Immature natural killer cell (primary cell): ENCODE results near the gene VGF. TPM values are rescaled to one million over a fixed set of nuclear protein-coding genes. Genes with fewer than 3 reads are reported as not detected.
"Not testable (repeated sequence)": the region's sequence is repeated elsewhere in the genome, so short reads cannot be mapped to it uniquely, and the experiment has no call there.

Source experiments
- DNase-seq, 3 donors: peaks; one replicate each; pipeline ENCODE4 v3.0.0; 2022; ENCODE audit warnings: mixed read lengths in 1 of 3
- H3K27ac Mint-ChIP-seq, 6 donors: one replicate each; pipeline ENCODE4 v1.8.0; 2020; ENCODE audit warnings: mixed read lengths in 6 of 6, mild to moderate bottlenecking in 5 of 6, inconsistent platforms in 4 of 6, moderate library complexity in 3 of 6
- H3K27me3 Mint-ChIP-seq, 3 donors: one replicate each; pipeline ENCODE4 v1.8.0; 2020 to 2021; ENCODE audit warnings: low read depth in 3 of 3, mild to moderate bottlenecking in 3 of 3, mixed read lengths in 3 of 3, moderate library complexity in 3 of 3, inconsistent platforms in 1 of 3
- H3K36me3 Mint-ChIP-seq, 3 donors: one replicate each; pipeline ENCODE4 v1.8.0; 2020; ENCODE audit warnings: mixed read lengths in 3 of 3, inconsistent platforms in 2 of 3, mild to moderate bottlenecking in 2 of 3
- H3K4me1 Mint-ChIP-seq, 2 donors: one replicate each; pipeline ENCODE4 v1.8.0; 2020; ENCODE audit warnings: inconsistent platforms in 2 of 2, mild to moderate bottlenecking in 2 of 2, mixed read lengths in 2 of 2, moderate library complexity in 1 of 2
- H3K4me3 Mint-ChIP-seq, 5 donors: one replicate each; pipeline ENCODE4 v1.8.0; 2020; ENCODE audit warnings: mild to moderate bottlenecking in 5 of 5, mixed read lengths in 5 of 5, inconsistent platforms in 3 of 5, moderate library complexity in 3 of 5
- H3K9me3 Mint-ChIP-seq, 6 donors: one replicate each; pipeline ENCODE4 v1.8.0; 2020; ENCODE audit warnings: mild to moderate bottlenecking in 6 of 6, mixed read lengths in 6 of 6, inconsistent platforms in 4 of 6, moderate library complexity in 3 of 6
- polyA plus RNA-seq, 3 donors: library from polyadenylated mRNA; unstranded; fragments of 300-500 nt; fragmentation: Illumina TruSeq; gene quantifications; one replicate each; pipeline ENCODE4 v1.2.3, GENCODE V29; 2021

Gene VGF
- polyA plus RNA-seq, 3 donors from 2014 or later, result not detected

DNA sequence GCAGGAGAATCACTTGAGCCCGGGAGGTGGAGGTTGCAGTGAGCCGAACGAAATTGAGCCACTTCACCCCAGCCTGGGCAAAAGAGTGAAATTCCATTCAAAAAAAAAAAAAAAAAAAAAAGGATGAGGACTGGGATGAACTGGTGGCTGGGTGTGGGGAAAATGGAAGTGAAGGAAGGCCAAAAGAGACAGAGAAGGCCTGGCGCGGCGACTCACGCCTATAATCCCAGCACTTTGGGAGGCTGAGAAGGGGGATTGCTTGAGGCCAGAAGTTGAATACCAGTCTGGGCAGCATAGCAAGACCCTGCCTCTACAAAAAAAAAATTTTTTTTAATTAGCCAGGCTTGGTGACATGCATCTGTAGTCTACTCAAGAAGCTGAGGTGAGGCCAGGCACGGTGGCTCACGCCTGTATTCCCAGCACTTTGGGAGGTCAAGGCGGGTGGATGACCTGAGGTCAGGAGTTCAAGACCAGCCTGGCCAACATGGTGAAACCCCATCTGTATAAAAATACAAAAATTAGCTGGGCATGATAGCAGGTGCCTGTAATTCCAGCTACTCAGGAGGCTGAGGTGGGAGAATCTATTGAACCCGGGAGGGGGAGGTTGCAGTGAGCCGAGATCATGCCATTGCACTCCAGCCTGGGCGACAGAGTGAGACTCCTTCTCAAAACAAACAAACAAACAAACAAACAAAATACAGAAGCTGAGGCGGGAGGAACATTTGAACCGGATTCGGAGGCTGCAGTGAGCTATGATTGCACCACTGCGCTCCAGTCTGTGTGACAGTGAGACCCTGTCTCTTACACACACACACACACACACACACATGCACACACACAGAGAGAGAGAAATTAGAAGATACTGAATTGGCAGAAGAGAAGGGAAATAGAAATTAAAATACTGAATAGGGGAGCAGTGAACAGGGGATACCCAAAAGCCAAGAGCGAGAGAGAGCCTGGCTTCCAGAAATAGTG lies 32.5 kb downstream of the VGF start:
- H3K27me3 Mint-ChIP-seq, H3K9me3 Mint-ChIP-seq, DNase-seq, H3K36me3 Mint-ChIP-seq, H3K4me3 Mint-ChIP-seq: not testable (repeated sequence)
- Mint-ChIP-seq H3K27ac (peak overlapping the region in 2 of 6 donors; percentile 28 to 54), H3K4me1 (peaks cover 10 to 22% of the 10 kb centered on the region in 2 donors)

- no peaks in the 10 kb centered on the region for H3K9me3 Mint-ChIP-seq
- peak overlapping the region in 1 of 6 donors; percentile 34 for H3K27ac Mint-ChIP-seq
- DNase-seq, result no peak
- H3K4me1 Mint-ChIP-seq, result peaks cover 34 to 42% of the 10 kb centered on the region in 2 donors
- peaks cover 13 to 19% (median 14%) of the 10 kb centered on the region in 3 donors for H3K27me3 Mint-ChIP-seq
- peaks cover 0 to 3% (median 0%) of the 10 kb centered on the region in 3 donors for H3K36me3 Mint-ChIP-seq
- H3K4me3 Mint-ChIP-seq, result no peak overlapping the region
These were observed 35.7 kb downstream of the VGF start for GRCh38 chr7:101129603-101130117.

DNA sequence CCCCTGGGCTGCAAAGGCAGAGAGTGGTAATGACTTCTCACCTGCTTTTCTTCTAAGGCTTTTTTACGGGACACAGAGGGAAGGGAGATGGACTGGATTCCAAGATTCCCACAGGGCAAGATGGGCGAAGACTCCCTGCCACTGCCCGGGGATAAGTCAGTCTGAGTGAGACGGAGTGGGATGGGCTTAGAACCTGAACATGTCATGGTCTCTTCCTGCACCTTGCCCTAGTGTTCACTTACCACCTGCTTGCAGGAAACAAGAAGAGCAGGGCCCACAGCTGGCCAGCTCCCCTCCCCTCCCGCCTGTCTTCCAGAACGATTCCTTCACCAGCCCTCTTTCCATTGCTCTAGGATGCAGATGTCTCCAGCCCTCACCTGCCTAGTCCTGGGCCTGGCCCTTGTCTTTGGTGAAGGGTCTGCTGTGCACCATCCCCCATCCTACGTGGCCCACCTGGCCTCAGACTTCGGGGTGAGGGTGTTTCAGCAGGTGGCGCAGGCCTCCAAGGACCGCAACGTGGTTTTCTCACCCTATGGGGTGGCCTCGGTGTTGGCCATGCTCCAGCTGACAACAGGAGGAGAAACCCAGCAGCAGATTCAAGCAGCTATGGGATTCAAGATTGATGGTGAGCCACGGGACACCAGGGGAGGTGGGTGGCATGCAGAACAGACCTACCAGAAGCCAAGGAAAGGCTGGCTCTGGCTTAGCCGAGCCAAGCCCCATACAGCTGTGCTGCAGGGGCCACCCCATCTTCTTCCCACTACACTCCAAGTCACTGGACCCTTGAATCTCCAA lies 37.1 kb downstream of the VGF start:
- Mint-ChIP-seq H3K27me3 (peaks cover 11 to 25% (median 14%) of the 10 kb centered on the region in 3 donors), H3K4me1 (peaks cover 37 to 46% of the 10 kb centered on the region in 2 donors), H3K4me3 (peak overlapping the region in 3 of 5 donors; percentile 7 to 42 (median 41)), H3K27ac (peak overlapping the region in 2 of 6 donors; percentile 20 to 56), H3K9me3 (no peaks in the 10 kb centered on the region), H3K36me3 (peaks cover 0 to 3% (median 0%) of the 10 kb centered on the region in 3 donors)
- DNase-seq, result peak; percentile 28 to 47 (median 38)

- H3K27me3 Mint-ChIP-seq, result peaks cover 11 to 29% (median 15%) of the 10 kb centered on the region in 3 donors
- H3K4me3 Mint-ChIP-seq, result peak overlapping the region; percentile 75 to 87 (median 82)
- DNase-seq, result no peak
- H3K27ac Mint-ChIP-seq, result peak overlapping the region in 5 of 6 donors; percentile 53 to 93 (median 80)
- no peaks in the 10 kb centered on the region for H3K9me3 Mint-ChIP-seq
- H3K36me3 Mint-ChIP-seq, result peaks cover 0 to 3% (median 0%) of the 10 kb centered on the region in 3 donors
- H3K4me1 Mint-ChIP-seq, result peaks cover 37 to 46% of the 10 kb centered on the region in 2 donors
These were observed 37.8 kb downstream of the VGF start for GRCh38 chr7:101127460-101128039.

DNA sequence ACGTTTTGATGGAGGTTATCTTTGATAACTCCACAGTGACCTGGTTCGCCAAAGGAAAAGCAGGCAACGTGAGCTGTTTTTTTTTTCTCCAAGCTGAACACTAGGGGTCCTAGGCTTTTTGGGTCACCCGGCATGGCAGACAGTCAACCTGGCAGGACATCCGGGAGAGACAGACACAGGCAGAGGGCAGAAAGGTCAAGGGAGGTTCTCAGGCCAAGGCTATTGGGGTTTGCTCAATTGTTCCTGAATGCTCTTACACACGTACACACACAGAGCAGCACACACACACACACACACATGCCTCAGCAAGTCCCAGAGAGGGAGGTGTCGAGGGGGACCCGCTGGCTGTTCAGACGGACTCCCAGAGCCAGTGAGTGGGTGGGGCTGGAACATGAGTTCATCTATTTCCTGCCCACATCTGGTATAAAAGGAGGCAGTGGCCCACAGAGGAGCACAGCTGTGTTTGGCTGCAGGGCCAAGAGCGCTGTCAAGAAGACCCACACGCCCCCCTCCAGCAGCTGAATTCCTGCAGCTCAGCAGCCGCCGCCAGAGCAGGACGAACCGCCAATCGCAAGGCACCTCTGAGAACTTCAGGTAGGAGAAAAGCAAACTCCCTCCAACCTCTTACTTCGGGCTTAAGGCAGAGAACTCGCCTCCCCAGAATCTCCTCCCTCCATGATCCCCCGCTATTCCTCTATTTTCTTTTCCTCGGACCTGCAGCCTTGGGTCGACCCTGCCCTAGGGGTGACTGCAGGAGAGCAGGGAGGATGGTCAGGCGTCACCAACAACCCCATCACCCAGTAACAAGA lies 38.5 kb downstream of the VGF start, which contains the start of gene SERPINE1:
Gene SERPINE1, plus strand, starts transcription at position 454 of the 809 bp plus-strand sequence. CDS start 1,290 bp downstream, outside the sequence.
- DNase-seq, result peak; percentile 61 to 66 (median 61)
- H3K36me3 Mint-ChIP-seq, result peaks cover 0 to 3% (median 0%) of the 10 kb centered on the region in 3 donors
- H3K27ac Mint-ChIP-seq, result peak within 1 kb of the TSS; percentile 53 to 93 (median 79)
- H3K27me3 Mint-ChIP-seq, result peaks cover 11 to 33% (median 19%) of the 10 kb centered on the region in 3 donors
- no peaks in the 10 kb centered on the region for H3K9me3 Mint-ChIP-seq
- peaks cover 37 to 46% of the 10 kb centered on the region in 2 donors for H3K4me1 Mint-ChIP-seq
- H3K4me3 Mint-ChIP-seq, result peak within 1 kb of the TSS; percentile 75 to 87 (median 82)

DNA sequence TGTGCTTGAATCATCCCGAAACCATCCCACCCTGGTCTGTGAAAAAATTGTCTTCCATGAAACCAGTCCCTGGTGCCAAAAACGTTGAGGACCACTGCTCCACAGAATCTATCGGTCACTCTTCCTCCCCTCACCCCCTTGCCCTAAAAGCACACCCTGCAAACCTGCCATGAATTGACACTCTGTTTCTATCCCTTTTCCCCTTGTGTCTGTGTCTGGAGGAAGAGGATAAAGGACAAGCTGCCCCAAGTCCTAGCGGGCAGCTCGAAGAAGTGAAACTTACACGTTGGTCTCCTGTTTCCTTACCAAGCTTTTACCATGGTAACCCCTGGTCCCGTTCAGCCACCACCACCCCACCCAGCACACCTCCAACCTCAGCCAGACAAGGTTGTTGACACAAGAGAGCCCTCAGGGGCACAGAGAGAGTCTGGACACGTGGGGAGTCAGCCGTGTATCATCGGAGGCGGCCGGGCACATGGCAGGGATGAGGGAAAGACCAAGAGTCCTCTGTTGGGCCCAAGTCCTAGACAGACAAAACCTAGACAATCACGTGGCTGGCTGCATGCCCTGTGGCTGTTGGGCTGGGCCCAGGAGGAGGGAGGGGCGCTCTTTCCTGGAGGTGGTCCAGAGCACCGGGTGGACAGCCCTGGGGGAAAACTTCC lies 39.2 kb downstream of the VGF start:
- no peaks in the 10 kb centered on the region for H3K9me3 Mint-ChIP-seq
- DNase-seq, result peak; percentile 57 to 73 (median 70)
- peaks cover 11 to 33% (median 19%) of the 10 kb centered on the region in 3 donors for H3K27me3 Mint-ChIP-seq
- peaks cover 0 to 3% (median 0%) of the 10 kb centered on the region in 3 donors for H3K36me3 Mint-ChIP-seq
- peak overlapping the region; percentile 53 to 93 (median 79) for H3K27ac Mint-ChIP-seq
- H3K4me1 Mint-ChIP-seq, result peaks cover 37 to 46% of the 10 kb centered on the region in 2 donors
- H3K4me3 Mint-ChIP-seq, result peak overlapping the region; percentile 75 to 87 (median 82)

DNA sequence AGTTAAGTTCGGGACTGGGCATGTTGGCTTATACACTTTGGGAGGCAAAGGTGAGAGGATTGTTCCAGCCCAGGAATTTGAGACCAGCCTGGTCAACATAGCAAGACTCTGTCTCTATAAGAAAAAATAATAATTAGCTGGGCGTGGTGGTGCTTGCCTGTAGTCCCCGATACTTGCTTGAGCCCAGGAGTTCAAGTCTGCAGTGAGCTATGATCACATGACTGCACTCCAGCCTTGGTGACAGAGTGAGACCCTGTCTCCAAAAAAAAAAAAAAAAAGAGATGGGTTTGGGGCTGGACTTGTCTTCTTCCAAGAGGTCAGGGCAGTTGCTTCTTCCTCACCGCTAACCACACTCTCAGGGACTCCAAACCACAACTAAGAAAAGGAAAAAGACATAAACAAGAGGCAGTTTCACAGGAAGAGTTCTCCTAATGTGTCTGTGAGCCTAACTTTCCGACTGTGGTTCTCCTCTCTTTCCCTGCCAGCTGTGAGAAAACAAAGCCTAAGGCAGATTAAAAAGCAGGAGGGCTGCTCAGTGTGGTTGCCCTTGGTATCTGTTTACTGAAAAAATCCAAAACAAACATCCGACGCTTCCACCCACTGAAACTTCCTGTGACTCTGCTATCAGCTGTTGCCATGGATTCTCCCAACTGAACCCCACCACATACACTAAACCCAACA lies 40.9 kb downstream of the VGF start:
- peaks cover 11 to 33% (median 19%) of the 10 kb centered on the region in 3 donors for H3K27me3 Mint-ChIP-seq
- no peaks in the 10 kb centered on the region for H3K9me3 Mint-ChIP-seq
- peak overlapping the region in 4 of 5 donors; percentile 29 to 50 (median 37) for H3K4me3 Mint-ChIP-seq
- H3K36me3 Mint-ChIP-seq, result no peaks in the 10 kb centered on the region
- peaks cover 37 to 46% of the 10 kb centered on the region in 2 donors for H3K4me1 Mint-ChIP-seq
- H3K27ac Mint-ChIP-seq, result peak overlapping the region in 5 of 6 donors; percentile 3 to 87 (median 64)
- DNase-seq, result peak in 1 of 3 donors; percentile 31

GRCh38 chr7:101123703-101124068 lies 41.7 kb downstream of the VGF start:
- DNase-seq, result no peak
- no peak overlapping the region for H3K4me3 Mint-ChIP-seq
- H3K9me3 Mint-ChIP-seq, result no peaks in the 10 kb centered on the region
- H3K36me3 Mint-ChIP-seq, result no peaks in the 10 kb centered on the region
- peak overlapping the region in 1 of 6 donors; percentile 31 for H3K27ac Mint-ChIP-seq
- H3K27me3 Mint-ChIP-seq, result peaks cover 10 to 31% (median 19%) of the 10 kb centered on the region in 3 donors
- peaks cover 37 to 44% of the 10 kb centered on the region in 2 donors for H3K4me1 Mint-ChIP-seq

DNA sequence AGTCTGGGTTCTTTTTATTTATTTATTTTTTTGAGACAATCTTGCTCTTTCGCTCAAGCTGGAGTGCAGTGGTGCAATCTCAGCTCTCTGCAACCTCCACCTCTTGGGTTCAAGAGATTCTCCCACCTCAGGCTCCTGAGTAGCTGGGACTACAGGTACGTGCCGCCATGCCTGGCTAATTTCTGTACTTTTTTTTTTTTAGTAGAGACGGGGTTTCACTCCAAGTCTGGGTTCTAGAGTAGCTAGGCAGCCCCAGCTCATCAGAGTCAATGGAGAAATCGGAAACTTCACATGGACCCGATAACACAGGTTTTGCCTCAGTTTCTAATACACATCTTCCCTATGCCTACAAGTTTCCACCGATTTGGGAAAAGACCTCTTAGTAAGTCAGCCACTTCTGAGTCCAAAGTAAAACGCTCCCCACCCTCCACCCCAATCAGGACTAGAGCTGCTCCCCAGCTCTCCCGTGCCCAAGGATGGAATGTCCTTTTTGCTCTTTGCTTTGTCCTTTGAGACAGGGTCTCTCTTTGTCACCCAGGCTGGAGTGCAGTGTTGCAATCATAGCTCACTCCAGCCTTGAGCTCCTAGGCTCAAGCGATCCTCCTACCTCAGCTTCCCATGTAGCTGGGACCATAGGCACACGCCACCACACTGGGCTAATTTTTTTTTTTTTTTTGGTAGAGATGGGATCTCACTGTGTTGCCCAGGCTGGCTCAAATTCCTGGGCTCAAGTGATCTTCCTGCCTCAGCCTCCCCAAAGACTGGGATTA lies 42.3 kb downstream of the VGF start:
- Mint-ChIP-seq H3K9me3 (no peaks in the 10 kb centered on the region), H3K4me1 (peaks cover 33 to 38% of the 10 kb centered on the region in 2 donors), H3K4me3 (no peak overlapping the region), H3K27me3 (peaks cover 10 to 31% (median 19%) of the 10 kb centered on the region in 3 donors), H3K27ac (no peak overlapping the region), H3K36me3 (no peaks in the 10 kb centered on the region)
- DNase-seq, result no peak

DNA sequence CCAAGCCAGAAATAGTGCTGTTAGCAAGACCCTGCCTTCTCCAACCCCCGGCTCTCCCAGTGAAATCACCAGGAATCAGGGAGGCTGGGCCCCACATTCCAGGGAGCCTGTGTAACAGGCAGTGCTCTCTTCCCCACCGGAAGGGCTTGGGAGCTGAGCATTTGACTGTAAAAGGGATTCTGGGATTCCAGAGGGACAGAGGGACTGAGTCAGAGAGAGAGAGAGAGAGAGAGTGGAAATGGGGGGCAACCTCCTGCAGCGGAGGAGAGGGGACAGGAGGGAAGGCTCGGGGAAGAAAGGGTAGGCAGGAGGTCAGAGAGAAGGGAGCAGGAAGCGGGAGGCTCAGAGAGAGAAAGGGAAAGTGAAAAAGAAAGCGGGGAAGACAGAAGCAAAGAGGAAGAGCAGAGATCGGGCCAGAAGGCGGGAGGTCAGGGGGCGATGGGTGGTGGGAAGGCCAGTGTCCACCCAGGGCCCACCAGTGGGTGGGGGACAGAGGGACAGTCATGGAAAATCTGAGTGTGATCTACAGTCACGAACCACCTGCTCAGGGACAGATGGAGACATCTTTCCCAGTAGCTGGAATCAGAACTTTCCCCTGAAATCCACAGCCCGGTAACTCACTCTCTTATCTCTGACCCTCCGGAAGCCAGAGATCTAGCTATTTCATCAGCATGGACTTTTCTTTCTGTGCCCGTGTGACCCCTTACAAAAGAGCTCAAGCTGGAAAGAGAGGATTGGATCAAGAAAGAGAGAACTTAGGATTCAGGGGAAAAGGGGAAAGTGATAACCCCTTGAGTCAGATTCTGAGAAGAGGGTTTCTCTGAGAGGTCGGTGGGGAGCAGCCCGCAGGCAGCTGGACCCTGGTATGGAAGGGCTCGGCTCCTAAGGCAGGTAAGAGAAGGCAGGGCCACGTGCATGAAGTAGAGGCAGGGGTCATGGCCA lies 43.1 kb downstream of the VGF start:
- no peak for DNase-seq
- Mint-ChIP-seq H3K27ac (peak overlapping the region in 3 of 6 donors; percentile 7 to 53 (median 40)), H3K4me1 (peaks cover 27 to 30% of the 10 kb centered on the region in 2 donors), H3K9me3 (no peaks in the 10 kb centered on the region), H3K4me3 (peak overlapping the region in 4 of 5 donors; percentile 35 to 53 (median 43)), H3K27me3 (peaks cover 10 to 29% (median 16%) of the 10 kb centered on the region in 3 donors), H3K36me3 (no peaks in the 10 kb centered on the region)
